ENCODE data around the gene ITGAE. TPM values are rescaled to one million over a fixed set of nuclear protein-coding genes. Genes with fewer than 3 reads are reported as not detected.
A peak's percentile ranks its signal among the peaks of the same experiment; 100 is the strongest.

ITGAE gene
- polyA plus RNA-seq, 3 donors from 2014 or later: 68.2 to 81.9 (median 81.8) TPM

DNA sequence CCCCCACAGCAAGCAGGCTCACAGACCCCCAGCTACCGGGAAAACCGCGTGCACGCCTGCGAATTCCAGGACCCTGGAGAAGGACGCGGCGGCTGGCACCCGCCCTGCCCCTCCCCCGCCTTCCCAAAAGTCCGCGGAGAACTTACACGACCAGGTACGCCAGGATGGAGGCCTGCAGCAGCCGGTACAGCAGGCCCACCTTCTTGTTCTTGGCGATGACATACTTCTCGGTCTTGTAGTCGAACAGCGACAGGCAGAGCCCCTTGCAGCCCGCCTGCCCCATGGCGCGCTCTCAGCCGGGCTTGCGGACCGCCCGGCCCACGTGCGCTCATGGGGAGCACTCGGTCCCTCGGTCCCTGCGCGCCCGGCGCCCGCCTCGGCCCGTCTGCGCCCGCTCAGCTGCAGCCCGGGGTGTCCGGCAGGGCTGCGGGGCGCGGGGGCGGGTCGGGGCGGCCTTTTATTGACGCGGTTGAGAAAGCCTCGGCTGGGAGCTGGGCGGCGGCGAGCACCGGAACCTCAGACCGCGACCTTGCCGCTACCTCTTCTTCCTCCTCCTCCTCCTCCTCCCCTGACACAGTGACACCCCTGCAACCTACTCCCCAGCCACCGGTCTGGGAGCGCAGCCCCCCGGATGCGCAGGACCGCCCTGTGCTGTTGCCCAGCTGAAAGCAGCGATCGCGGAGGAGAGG, 105.1 kb downstream of the ITGAE start, which contains the start of gene P2RX5:
Gene P2RX5 (minus strand): TSS at position 433 of the 689 bp plus-strand sequence. CDS start 150 bp downstream, at position 283.
- peak within 1 kb of the TSS; percentile 83 to 92 (median 92) for H3K4me3 Mint-ChIP-seq
- peak within 1 kb of the TSS; percentile 30 to 86 (median 66) for H3K27ac Mint-ChIP-seq
- H3K36me3 Mint-ChIP-seq: peaks cover 0 to 4% (median 0%) of the 10 kb centered on the region in 3 donors
- DNase-seq: peak; percentile 45 to 60 (median 53)
- H3K9me3 Mint-ChIP-seq: no peaks in the 10 kb centered on the region
- peaks cover 3 to 9% (median 6%) of the 10 kb centered on the region in 3 donors for H3K27me3 Mint-ChIP-seq (ENCODE audit: low read depth in 3 of 3)
- H3K4me1 Mint-ChIP-seq: peaks cover 32 to 33% of the 10 kb centered on the region in 2 donors

DNA sequence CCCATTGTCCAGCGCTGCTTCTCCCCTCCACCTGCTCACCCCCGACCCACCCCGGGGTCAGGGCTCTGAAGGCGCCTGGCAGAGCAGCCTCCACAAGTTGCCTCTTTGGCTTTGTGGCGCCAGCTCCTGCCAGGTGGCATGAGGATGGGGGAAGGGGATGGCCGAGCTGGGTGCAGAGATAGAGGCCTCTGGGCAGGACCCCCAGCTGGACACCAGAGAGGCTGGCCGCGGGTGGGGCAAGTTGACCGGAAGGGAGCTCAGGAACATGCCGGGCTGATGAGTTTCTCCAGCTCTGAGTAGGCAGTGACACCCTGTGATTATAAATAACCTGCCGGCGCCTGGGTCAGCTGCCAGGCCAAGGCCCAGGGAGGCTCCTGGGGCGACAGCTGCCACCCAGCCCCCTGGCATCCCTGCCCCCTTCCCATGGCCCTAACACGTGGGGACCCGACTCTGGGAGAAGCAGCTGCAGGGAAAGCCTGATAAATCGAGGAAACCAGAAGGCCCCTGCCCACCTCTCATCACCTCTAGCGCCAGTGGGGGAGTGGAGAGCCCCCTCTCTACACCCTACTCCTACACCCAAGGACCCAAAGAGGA, 105.8 kb downstream of the ITGAE start:
- peaks cover 0 to 4% (median 0%) of the 10 kb centered on the region in 3 donors for H3K36me3 Mint-ChIP-seq
- peaks cover 32 to 33% of the 10 kb centered on the region in 2 donors for H3K4me1 Mint-ChIP-seq
- no peak overlapping the region for H3K27ac Mint-ChIP-seq
- H3K27me3 Mint-ChIP-seq (ENCODE audit: low read depth in 3 of 3): peaks cover 3 to 9% (median 6%) of the 10 kb centered on the region in 3 donors
- no peak for DNase-seq
- no peaks in the 10 kb centered on the region for H3K9me3 Mint-ChIP-seq
- H3K4me3 Mint-ChIP-seq: peak overlapping the region; percentile 73 to 81 (median 77)

DNA sequence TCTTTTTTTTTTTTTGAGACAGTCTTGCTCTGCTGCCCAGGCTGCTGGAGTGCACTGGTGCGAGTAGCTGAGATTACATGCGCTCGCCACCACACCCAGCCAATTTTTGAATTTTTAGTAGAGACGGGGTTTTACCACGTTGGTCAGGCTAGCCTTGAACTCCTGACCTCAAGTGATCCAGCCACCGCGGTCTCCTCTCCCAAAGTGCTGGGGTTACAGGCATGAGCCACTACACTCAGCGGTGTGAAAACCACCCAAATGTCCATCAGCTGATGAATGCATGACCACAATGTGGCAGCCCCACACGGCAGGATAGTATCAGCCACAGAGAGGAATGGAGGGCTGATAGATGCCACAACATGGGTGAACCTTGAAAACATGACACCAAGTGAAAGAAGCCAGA, 107.2 kb downstream of the ITGAE start:
- peaks cover 3 to 9% (median 6%) of the 10 kb centered on the region in 3 donors for H3K27me3 Mint-ChIP-seq (ENCODE audit: low read depth in 3 of 3)
- peaks cover 32 to 33% of the 10 kb centered on the region in 2 donors for H3K4me1 Mint-ChIP-seq
- H3K27ac Mint-ChIP-seq: peak overlapping the region; percentile 7 to 84 (median 74)
- peak overlapping the region; percentile 53 to 76 (median 74) for H3K4me3 Mint-ChIP-seq
- peaks cover 4% of the 10 kb centered on the region in 3 donors for H3K36me3 Mint-ChIP-seq
- peak; percentile 84 to 87 (median 85) for DNase-seq
- no peaks in the 10 kb centered on the region for H3K9me3 Mint-ChIP-seq

DNA sequence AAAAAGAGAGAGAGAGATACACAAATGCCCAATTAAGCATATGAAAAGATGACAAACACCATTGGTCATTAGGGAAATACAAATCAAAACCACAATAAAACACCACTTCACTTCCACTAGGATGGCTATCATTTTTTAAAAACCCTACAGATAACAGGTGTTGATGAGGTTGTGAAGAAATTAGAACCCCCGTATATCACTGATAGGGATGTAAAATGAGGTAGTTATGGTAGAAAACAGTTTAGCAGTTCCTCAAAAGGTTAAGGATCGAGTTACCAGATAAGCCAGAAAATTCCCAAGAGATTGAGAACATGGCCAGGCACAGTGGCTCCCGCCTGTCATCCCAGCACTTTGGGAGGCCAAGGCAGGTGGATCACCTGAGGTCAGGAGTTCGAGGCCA, 107.8 kb downstream of the ITGAE start:
- Mint-ChIP-seq H3K9me3 (no peaks in the 10 kb centered on the region), H3K4me1 (peaks cover 32 to 33% of the 10 kb centered on the region in 2 donors), H3K27ac (no peak overlapping the region), H3K4me3 (peak overlapping the region in 2 of 5 donors; percentile 18 to 56), H3K27me3 (ENCODE audit: low read depth in 3 of 3) (peaks cover 5 to 9% (median 6%) of the 10 kb centered on the region in 3 donors), H3K36me3 (peaks cover 4% of the 10 kb centered on the region in 3 donors)
- no peak for DNase-seq

DNA sequence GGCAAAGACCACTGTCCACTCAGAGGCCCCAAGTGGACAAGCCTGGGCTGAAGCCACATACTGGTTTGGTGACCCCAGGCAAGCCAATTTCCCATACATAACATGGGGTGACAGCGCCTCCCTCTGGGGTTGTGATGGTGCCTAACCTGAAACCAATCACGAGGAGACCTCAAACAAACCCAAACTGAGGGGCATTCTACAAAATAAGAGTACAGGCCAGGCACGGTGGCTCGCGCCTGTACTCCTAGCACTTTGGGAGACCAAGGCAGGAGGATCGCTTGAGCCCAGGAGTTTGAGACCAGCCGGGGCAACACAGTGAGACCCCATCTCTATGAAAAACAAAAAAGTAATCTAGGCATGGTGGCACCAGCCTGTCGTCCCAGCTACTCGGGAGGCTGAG, 108.6 kb downstream of the ITGAE start:
- no peak overlapping the region for H3K4me3 Mint-ChIP-seq
- no peak overlapping the region for H3K27ac Mint-ChIP-seq
- H3K36me3 Mint-ChIP-seq: peaks cover 4% of the 10 kb centered on the region in 3 donors
- peaks cover 5 to 9% (median 6%) of the 10 kb centered on the region in 3 donors for H3K27me3 Mint-ChIP-seq (ENCODE audit: low read depth in 3 of 3)
- no peaks in the 10 kb centered on the region for H3K9me3 Mint-ChIP-seq
- no peak for DNase-seq
- peaks cover 30 to 32% of the 10 kb centered on the region in 2 donors for H3K4me1 Mint-ChIP-seq

DNA sequence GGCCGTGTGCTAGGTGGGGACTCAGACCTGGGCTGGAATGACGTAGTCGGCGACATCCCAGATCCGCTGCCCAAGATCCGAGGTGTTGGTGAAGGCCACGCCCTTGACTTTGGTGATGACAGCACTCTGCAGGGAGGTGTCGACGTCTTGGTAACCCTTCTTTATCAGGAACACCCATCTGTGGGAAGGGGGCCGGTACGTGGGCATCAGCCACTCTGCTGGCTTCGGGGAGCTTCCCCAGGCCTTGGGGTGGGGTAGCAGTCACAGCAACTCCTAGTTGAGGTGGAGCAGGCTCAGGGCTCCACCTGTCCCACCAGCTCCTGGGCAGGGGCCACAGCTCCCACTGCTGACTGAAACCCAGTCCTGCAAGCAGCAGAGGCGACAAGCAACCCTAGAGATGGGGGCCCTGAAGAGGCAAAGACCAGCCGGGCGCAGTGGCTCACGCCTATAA, 109.3 kb downstream of the ITGAE start:
- Mint-ChIP-seq H3K9me3 (no peaks in the 10 kb centered on the region), H3K4me1 (peaks cover 28 to 32% of the 10 kb centered on the region in 2 donors), H3K4me3 (no peak overlapping the region), H3K27ac (no peak overlapping the region), H3K27me3 (ENCODE audit: low read depth in 3 of 3) (peaks cover 5 to 9% (median 6%) of the 10 kb centered on the region in 3 donors), H3K36me3 (peaks cover 4% of the 10 kb centered on the region in 3 donors)
- DNase-seq: no peak

DNA sequence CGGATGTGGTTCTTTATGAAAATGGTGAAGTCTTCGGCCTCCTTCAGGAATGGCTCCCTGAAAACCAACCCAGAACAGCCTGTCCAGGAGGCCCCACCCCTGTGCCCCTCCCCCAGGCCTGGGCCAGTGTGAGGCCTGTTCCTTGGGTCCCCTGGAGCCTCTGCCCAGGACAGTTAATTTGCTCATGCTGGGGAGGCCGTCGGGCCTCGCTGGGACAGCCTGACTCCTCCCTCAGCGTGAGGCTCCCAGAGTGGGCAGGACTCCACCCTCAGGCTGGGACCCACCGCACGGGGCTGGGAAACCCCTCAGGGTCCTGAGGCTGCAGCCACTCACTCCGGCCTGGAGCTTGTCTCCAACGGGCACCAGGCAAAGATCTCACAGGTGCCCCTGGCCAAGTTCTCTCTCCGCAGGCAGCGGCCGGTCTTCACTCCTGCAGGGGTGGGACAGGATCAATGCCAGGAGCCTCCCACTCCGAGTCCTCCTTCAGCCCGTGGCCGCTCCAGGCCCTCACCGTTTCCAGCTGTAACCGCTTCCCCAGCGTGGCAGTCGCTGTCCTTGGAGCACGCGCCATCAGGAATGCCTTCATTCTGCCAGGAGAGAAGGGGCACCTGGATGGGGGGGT, 110.8 kb downstream of the ITGAE start:
- peaks cover 20 to 27% of the 10 kb centered on the region in 2 donors for H3K4me1 Mint-ChIP-seq
- H3K4me3 Mint-ChIP-seq: no peak overlapping the region
- no peak for DNase-seq
- peaks cover 4% of the 10 kb centered on the region in 3 donors for H3K36me3 Mint-ChIP-seq
- H3K27me3 Mint-ChIP-seq (ENCODE audit: low read depth in 3 of 3): peaks cover 4 to 7% (median 5%) of the 10 kb centered on the region in 3 donors
- H3K9me3 Mint-ChIP-seq: no peaks in the 10 kb centered on the region
- H3K27ac Mint-ChIP-seq: no peak overlapping the region

DNA sequence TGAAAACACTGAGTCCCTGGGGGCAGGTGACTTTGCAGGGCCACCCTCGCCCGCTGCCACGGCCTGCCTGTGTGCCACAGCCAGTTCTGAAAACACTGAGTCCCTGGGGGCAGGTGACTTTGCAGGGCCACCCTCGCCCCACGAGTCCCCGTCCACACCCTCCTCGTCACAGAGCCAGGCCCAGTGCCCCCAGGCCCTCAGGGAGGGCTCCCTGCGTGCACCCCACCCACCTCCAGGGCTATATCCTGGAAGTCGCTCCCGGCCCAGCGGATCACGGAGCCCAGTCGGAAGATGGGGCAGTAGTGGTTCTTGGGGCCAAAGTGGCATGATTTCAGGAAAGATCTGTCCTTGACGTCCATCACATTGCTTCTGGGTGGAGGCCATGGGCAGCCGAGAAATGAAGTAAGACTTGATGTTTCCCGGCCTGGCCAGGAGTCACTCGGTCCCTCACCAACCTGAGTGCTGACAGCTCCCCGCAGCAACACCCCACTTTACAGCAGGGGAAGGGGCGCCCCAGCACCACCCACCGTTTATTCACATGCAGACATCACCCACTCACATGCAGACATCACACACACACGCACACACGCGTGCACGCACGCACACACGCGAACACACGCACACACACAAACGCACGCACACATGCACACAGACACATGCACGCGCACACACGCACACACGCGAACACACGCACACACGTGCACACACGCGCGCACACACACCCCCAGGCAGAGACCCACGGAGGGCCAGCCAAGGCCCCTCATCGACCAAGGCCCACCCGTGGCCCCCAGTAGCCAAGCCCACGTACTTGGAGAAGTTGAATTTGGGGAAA, 111.5 kb downstream of the ITGAE start:
- peaks cover 4 to 7% (median 5%) of the 10 kb centered on the region in 3 donors for H3K27me3 Mint-ChIP-seq (ENCODE audit: low read depth in 3 of 3)
- DNase-seq: no peak
- H3K9me3 Mint-ChIP-seq: no peaks in the 10 kb centered on the region
- H3K36me3 Mint-ChIP-seq: peaks cover 4% of the 10 kb centered on the region in 3 donors
- peak overlapping the region in 2 of 6 donors; percentile 35 to 77 for H3K27ac Mint-ChIP-seq
- peaks cover 13 to 22% of the 10 kb centered on the region in 2 donors for H3K4me1 Mint-ChIP-seq
- H3K4me3 Mint-ChIP-seq: no peak overlapping the region

DNA sequence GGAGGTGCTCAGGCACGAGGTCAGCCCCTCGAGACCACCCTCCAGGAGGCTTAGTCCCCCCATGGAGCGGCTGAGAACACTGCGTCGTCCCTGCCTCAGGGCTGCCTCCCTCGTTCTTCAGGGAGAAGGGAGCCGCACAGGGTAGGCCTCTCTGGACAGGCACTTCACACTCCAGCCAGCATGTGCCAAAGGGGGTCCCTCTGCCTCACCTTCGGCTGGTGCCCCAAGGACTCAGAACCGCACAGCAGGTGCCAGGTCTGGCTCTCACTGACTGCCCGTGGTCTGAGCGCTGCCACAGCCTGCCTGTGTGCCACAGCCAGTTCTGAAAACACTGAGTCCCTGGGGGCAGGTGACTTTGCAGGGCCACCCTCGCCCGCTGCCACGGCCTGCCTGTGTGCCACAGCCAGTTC, 112.1 kb downstream of the ITGAE start:
- H3K4me1 Mint-ChIP-seq: peaks cover 7 to 16% of the 10 kb centered on the region in 2 donors
- H3K27ac Mint-ChIP-seq: no peak overlapping the region
- no peaks in the 10 kb centered on the region for H3K9me3 Mint-ChIP-seq
- peaks cover 2 to 6% (median 3%) of the 10 kb centered on the region in 3 donors for H3K27me3 Mint-ChIP-seq (ENCODE audit: low read depth in 3 of 3)
- H3K36me3 Mint-ChIP-seq: peaks cover 4% of the 10 kb centered on the region in 3 donors
- no peak overlapping the region for H3K4me3 Mint-ChIP-seq
- DNase-seq: no peak

DNA sequence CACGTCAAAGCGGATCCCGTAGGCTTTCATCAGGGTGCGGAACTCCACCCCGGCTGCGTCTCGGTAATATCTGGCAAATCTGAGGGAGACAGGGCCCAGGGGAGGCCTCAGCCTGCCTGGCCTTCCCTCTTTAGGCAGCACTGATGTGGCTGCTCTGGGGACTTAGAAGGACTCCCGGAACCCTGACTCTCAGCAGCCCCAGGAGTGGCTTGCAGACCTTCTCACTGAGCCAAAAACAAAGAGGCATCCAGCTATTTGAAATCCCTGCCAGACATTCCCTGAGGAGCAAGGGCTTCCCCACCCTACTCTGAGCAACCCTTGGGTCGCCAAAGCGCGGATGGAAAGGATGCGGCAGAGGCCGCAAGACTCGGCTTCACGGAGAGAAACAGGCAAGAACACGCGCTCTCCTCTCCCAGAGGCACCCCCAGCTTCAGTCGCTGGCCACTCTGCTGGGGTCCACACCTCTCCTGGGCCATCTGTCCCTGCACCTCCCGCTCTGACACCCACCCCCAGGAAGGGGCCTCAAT, 112.9 kb downstream of the ITGAE start:
- Mint-ChIP-seq H3K4me1 (peaks cover 4 to 13% of the 10 kb centered on the region in 2 donors), H3K36me3 (peaks cover 4% of the 10 kb centered on the region in 3 donors), H3K27me3 (ENCODE audit: low read depth in 3 of 3) (peaks cover 0 to 3% (median 1%) of the 10 kb centered on the region in 3 donors), H3K4me3 (no peak overlapping the region), H3K27ac (no peak overlapping the region), H3K9me3 (no peaks in the 10 kb centered on the region)
- no peak for DNase-seq

DNA sequence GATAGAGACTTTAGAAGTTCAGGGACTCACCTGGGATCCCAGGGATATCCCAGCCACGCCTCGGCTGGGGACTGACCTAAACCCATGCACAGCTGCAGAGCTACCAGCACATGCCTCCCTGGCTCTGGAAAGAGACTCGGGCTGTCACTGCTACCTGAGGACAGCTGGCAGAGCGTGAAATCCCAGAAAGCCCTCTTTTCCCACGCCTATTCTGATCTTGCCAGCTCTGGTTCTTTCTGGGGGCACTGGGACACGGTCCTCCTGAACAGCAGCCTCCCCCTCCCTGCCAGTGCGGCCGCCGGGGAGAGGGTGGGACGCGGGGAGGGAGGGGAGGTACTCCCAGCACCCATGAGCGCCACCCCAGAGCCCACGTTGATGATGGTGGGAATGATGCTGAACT, 115.8 kb downstream of the ITGAE start:
- DNase-seq: no peak
- Mint-ChIP-seq H3K4me1 (peaks cover 9 to 16% of the 10 kb centered on the region in 2 donors), H3K4me3 (no peak overlapping the region), H3K9me3 (no peaks in the 10 kb centered on the region), H3K27me3 (ENCODE audit: low read depth in 3 of 3) (peaks cover 0 to 5% (median 0%) of the 10 kb centered on the region in 3 donors), H3K27ac (no peak overlapping the region), H3K36me3 (peaks cover 0 to 4% (median 4%) of the 10 kb centered on the region in 3 donors)

DNA sequence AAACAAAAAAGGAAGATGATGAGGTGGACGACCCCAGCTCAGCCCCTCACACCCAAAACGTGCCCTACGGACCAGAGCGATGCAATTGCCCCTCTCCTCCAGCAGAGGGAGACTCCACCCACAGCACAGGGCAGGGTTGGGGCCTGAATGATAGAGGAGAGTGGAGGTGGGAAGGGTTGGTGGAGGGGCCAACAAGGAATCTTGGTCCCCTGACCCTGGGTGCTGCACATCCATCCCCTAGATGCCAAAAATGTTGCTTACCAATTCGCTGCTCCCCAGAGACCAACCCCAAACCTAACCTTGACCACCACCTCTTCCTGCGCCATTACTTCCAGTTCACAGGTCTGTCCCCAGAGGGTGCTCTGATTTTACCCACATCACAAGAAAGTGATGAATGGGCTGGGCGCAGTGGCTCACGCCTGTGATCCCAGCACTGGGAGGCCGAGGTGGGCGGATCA, 117.9 kb downstream of the ITGAE start:
- H3K36me3 Mint-ChIP-seq: no peaks in the 10 kb centered on the region
- peak overlapping the region in 3 of 6 donors; percentile 28 to 75 (median 62) for H3K27ac Mint-ChIP-seq
- H3K4me1 Mint-ChIP-seq: peaks cover 9 to 16% of the 10 kb centered on the region in 2 donors
- H3K9me3 Mint-ChIP-seq: no peaks in the 10 kb centered on the region
- peaks cover 0 to 3% (median 0%) of the 10 kb centered on the region in 3 donors for H3K27me3 Mint-ChIP-seq (ENCODE audit: low read depth in 3 of 3)
- H3K4me3 Mint-ChIP-seq: peak overlapping the region in 1 of 5 donors; percentile 30
- peak; percentile 62 to 64 (median 63) for DNase-seq

DNA sequence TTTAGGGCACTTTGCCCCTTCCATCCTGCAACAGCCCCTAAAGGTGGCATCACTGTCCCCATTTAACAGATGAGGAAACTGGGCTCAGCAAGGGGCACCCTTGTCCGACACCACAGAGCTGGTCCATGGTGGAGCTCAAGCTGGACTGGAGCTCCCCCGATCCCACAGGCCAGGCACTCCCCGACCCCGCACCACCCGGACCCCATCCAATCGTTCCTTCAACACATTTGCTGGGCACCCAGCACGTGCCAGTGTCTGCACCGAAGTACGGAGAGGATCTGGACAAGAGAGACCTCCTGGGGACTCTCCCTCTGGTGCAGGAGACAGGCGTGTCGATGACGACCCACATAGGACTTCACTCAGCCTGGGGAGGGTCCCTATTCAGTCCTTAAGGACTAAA, 119.0 kb downstream of the ITGAE start:
- Mint-ChIP-seq H3K27ac (no peak overlapping the region), H3K4me1 (peaks cover 9 to 16% of the 10 kb centered on the region in 2 donors), H3K9me3 (no peaks in the 10 kb centered on the region), H3K36me3 (no peaks in the 10 kb centered on the region), H3K27me3 (ENCODE audit: low read depth in 3 of 3) (peaks cover 0 to 3% (median 3%) of the 10 kb centered on the region in 3 donors), H3K4me3 (no peak overlapping the region)
- no peak for DNase-seq
